Caco-2 (cell line): Measurements from ENCODE around the gene ATP9A. TPM values are rescaled to one million over a fixed set of nuclear protein-coding genes. Genes with fewer than 3 reads are reported as not detected.

ENCODE experiments used
- BruUV-seq: library from RNA; stranded (reverse); fragments of 400-500 nt; replicated peaks from 2 replicates; lab custom pipeline; 2021; lab: Mats Ljungman, UMichigan
- CTCF ChIA-PET: fragments of 300-600 bp; sonication (Branson Sonifier 250); formaldehyde crosslinking; loops from one replicate; lab custom pipeline; 2022; ENCODE audit warnings: antibody characterized with exemption; lab: Charles Lee
- POLR2A ChIA-PET: fragments of 300-600 bp; sonication (Branson Sonifier 250); formaldehyde crosslinking; loops from one replicate; lab custom pipeline; 2022; ENCODE audit warnings: antibody characterized with exemption; lab: Charles Lee
- DNase-seq, 2 experiments: peaks; one replicate each; pipeline versions ENCODE4 v3.0.0 to v3.0.0-alpha.2; 2020 to 2022
- H3K27me3 ChIP-seq: replicated peaks from 2 replicates; pipeline ENCODE4 v1.6.0; 2011; ENCODE audit warnings: low read length; ENCODE audit not compliant: control insufficient read depth, insufficient read depth
- H3K36me3 ChIP-seq: 2 replicates; pipeline ENCODE4 v1.5.1; 2011; ENCODE audit warnings: low read length; ENCODE audit not compliant: control insufficient read depth, insufficient read depth
- H3K4me1 ChIP-seq: fragments of 250-450 bp; sonication (Bioruptor Pico); 2 replicates; pipeline ENCODE4 v1.5.1; 2020; ENCODE audit warnings: mild to moderate bottlenecking
- H3K4me3 ChIP-seq: 2 replicates; pipeline ENCODE4 v1.5.1; 2011; ENCODE audit warnings: low read depth, mild to moderate bottlenecking, control low read depth, low read length
- H3K9me3 ChIP-seq: fragments of 250-450 bp; sonication (Bioruptor Pico); 2 replicates; pipeline ENCODE4 v1.5.1; 2020; ENCODE audit warnings: mild to moderate bottlenecking, moderate library complexity
- H3K27ac Mint-ChIP-seq: one replicate; pipeline ENCODE4 v1.8.0; 2022; ENCODE audit warnings: mixed read lengths; ENCODE audit not compliant: unreplicated experiment
- H3K27me3 Mint-ChIP-seq: one replicate; pipeline ENCODE4 v1.8.0; 2022; ENCODE audit warnings: mixed read lengths; ENCODE audit not compliant: insufficient read depth, unreplicated experiment
- H3K36me3 Mint-ChIP-seq: one replicate; pipeline ENCODE4 v1.8.0; 2022; ENCODE audit warnings: mild to moderate bottlenecking, mixed read lengths; ENCODE audit not compliant: insufficient read depth, unreplicated experiment
- H3K4me1 Mint-ChIP-seq: one replicate; pipeline ENCODE4 v1.8.0; 2022; ENCODE audit warnings: low read depth, mixed read lengths; ENCODE audit not compliant: unreplicated experiment
- H3K4me3 Mint-ChIP-seq: one replicate; pipeline ENCODE4 v1.8.0; 2022; ENCODE audit warnings: mild to moderate bottlenecking, moderate library complexity, mixed read lengths; ENCODE audit not compliant: unreplicated experiment
- H3K9me3 Mint-ChIP-seq: one replicate; pipeline ENCODE4 v1.8.0; 2022; ENCODE audit warnings: mixed read lengths; ENCODE audit not compliant: unreplicated experiment
- CTCF ChIP-seq, 2 experiments: fragments of 200-600 bp in 1 of 2; IDR thresholded peaks; 1 replicate in 1 of 2; 2 replicates in 1 of 2; pipeline versions ENCODE4 v1.5.1 to v1.8.0; 2011 to 2022; ENCODE audit warnings: antibody characterized with exemption in 1 of 2, control low read depth in 1 of 2, inconsistent platforms in 1 of 2, low read depth in 1 of 2, low read length in 1 of 2, mild to moderate bottlenecking in 1 of 2, moderate library complexity in 1 of 2; ENCODE audit not compliant: insufficient read depth in 1 of 2, severe bottlenecking in 1 of 2, unreplicated experiment in 1 of 2
- intact Hi-C: fragments of 100-400 bp; cut with micrococcal nuclease; formaldehyde crosslinking; loops from one replicate; pipeline ENCODE4 v1.10.0; 2022; ENCODE audit not compliant: unreplicated experiment
- total RNA-seq: library from RNA; stranded (reverse); gene quantifications from 2 replicates; pipeline ENCODE4 v1.2.3, GENCODE V29; 2022

ATP9A gene
- total RNA-seq, 1 experiment from 2014 or later = 102 TPM

GRCh38 chr20:51592564-51592963, 175.6 kb downstream of the ATP9A start:
- Histone ChIP-seq H3K9me3 (no peaks in the 10 kb centered on the region), H3K36me3 (no peaks in the 10 kb centered on the region), H3K4me3 (no peak overlapping the region), H3K4me1 (peaks cover 6% of the 10 kb centered on the region), H3K27me3 (no peaks in the 10 kb centered on the region)
- TF ChIP-seq CTCF (IDR thresholded peaks at IDR 0.05; ENCODE audit: insufficient read depth in 1 of 2, low read depth in 1 of 2, low read length in 1 of 2, severe bottlenecking in 1 of 2, unreplicated experiment in 1 of 2) = no peak
- CTCF ChIA-PET = interaction anchor here (0.7 kb wide), 1 partner anchor 181 kb away, joined by 8 read pairs; no protein-coding TSS in a partner anchor
- peaks cover 6% of the 10 kb centered on the region for H3K4me1 Mint-ChIP-seq
- no TSS peak for BruUV-seq
- DNase-seq = no peak
- intact Hi-C loops = no loop called here
- H3K36me3 Mint-ChIP-seq = peaks cover 24% of the 10 kb centered on the region
- POLR2A ChIA-PET = no interaction called here
- H3K27ac Mint-ChIP-seq = no peak overlapping the region
- no peak overlapping the region for H3K4me3 Mint-ChIP-seq
- no peaks in the 10 kb centered on the region for H3K27me3 Mint-ChIP-seq
- no peaks in the 10 kb centered on the region for H3K9me3 Mint-ChIP-seq

- no peak overlapping the region for H3K4me3 ChIP-seq
- DNase-seq = no peak
- peaks cover 6% of the 10 kb centered on the region for H3K4me1 ChIP-seq
- no peaks in the 10 kb centered on the region for H3K36me3 ChIP-seq
- H3K27me3 ChIP-seq = no peaks in the 10 kb centered on the region
- ChIA-PET POLR2A (no interaction called here), CTCF (interaction anchor here (1.7 kb wide), 1 partner anchor 206 kb away, joined by 4 read pairs; no protein-coding TSS in a partner anchor)
- peaks cover 20% of the 10 kb centered on the region for H3K36me3 Mint-ChIP-seq
- peaks cover 6% of the 10 kb centered on the region for H3K4me1 Mint-ChIP-seq
- TF ChIP-seq CTCF (IDR thresholded peaks at IDR 0.05; ENCODE audit: insufficient read depth in 1 of 2, low read depth in 1 of 2, low read length in 1 of 2, severe bottlenecking in 1 of 2, unreplicated experiment in 1 of 2) = no peak
- no peaks in the 10 kb centered on the region for H3K27me3 Mint-ChIP-seq
- no peaks in the 10 kb centered on the region for H3K9me3 Mint-ChIP-seq
- H3K27ac Mint-ChIP-seq = no peak overlapping the region
- TSS peak; percentile 6 for BruUV-seq
- intact Hi-C loops = no loop called here
- no peaks in the 10 kb centered on the region for H3K9me3 ChIP-seq
- no peak overlapping the region for H3K4me3 Mint-ChIP-seq
These were observed 176.3 kb downstream of the ATP9A start for GRCh38 chr20:51591871-51592270.

- intact Hi-C loops = no loop called here
- Histone ChIP-seq H3K27me3 (no peaks in the 10 kb centered on the region), H3K36me3 (no peaks in the 10 kb centered on the region), H3K9me3 (no peaks in the 10 kb centered on the region), H3K4me1 (no peaks in the 10 kb centered on the region), H3K4me3 (no peak overlapping the region)
- Mint-ChIP-seq H3K36me3 (peaks cover 10% of the 10 kb centered on the region), H3K4me1 (no peaks in the 10 kb centered on the region), H3K4me3 (no peak overlapping the region), H3K9me3 (no peaks in the 10 kb centered on the region), H3K27ac (no peak overlapping the region), H3K27me3 (no peaks in the 10 kb centered on the region)
- no peak for TF ChIP-seq CTCF (IDR thresholded peaks at IDR 0.05; ENCODE audit: insufficient read depth in 1 of 2, low read depth in 1 of 2, low read length in 1 of 2, severe bottlenecking in 1 of 2, unreplicated experiment in 1 of 2)
- DNase-seq = no peak
- ChIA-PET CTCF (no interaction called here), POLR2A (no interaction called here)
- BruUV-seq = no TSS peak
These were observed 179.4 kb downstream of the ATP9A start for GRCh38 chr20:51588762-51589161.
